ENCODE measurements around the gene DRC7.

Gene DRC7

GRCh38 chr16:57757883-57758282 lies 63.3 kb downstream of the DRC7 start:
- Histone ChIP-seq H3K4me1 (ENCODE audit: control insufficient read depth in 1 of 2, insufficient read depth in 2 of 2, low read length in 2 of 2) (peaks cover 0 to 6% of the 10 kb centered on the region in 2 donors), H3K9me3 (ENCODE audit: control insufficient read depth in 1 of 2, low read length in 2 of 2) (no peaks in the 10 kb centered on the region), H3K4me3 (ENCODE audit: low read depth in 1 of 2, low read length in 2 of 2) (no peak overlapping the region), H3K27me3 (ENCODE audit: low read depth, low read length) (no peaks in the 10 kb centered on the region), H3K27ac (ENCODE audit: low read length) (no peak overlapping the region), H3K36me3 (ENCODE audit: control insufficient read depth in 1 of 2, insufficient read depth in 2 of 2, low read length in 2 of 2) (peaks cover 0 to 36% of the 10 kb centered on the region in 2 donors)

DNA sequence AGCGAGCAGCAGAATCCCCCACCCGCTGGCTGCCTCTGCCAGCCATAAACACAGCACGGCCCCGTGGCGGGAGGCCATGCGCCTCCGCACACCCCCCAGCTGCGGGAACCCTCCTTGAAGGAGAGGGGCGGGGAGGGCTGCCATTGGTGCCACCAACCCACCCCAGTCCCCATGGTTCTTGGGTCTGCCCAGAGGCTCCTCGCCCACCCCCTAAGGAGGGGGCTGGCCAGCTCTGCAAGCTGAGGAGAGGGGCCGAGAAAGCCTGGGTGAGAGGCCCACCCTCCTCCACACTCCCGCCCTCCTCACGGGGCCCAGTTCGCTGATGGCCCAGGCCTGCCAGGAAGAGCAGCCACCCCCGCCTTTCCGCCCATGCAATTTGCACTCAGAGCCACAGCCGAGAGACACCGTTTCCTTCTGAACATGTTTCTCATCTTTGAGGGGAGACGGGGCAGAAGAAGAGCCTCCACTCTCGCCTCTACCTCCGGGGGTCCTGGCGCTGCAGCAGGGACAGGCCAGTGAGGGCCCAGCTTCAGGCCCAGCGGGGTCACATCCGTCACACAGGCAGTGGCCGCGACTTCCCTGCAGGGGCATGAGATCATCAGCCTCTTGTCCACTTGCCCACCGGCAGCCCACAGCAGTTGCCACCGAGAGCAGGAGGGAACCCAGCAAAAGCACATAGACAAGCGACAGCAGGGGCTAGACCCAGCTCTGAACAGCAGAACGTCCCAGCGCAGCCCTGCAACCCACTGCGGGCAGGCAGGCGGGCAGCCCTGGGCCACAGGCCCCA lies 63.9 kb downstream of the DRC7 start:
- peaks cover 0 to 6% of the 10 kb centered on the region in 2 donors for H3K4me1 ChIP-seq (ENCODE audit: control insufficient read depth in 1 of 2, insufficient read depth in 2 of 2, low read length in 2 of 2)
- H3K36me3 ChIP-seq (ENCODE audit: control insufficient read depth in 1 of 2, insufficient read depth in 2 of 2, low read length in 2 of 2) = peaks cover 0 to 30% of the 10 kb centered on the region in 2 donors
- H3K27me3 ChIP-seq (ENCODE audit: low read depth, low read length) = no peaks in the 10 kb centered on the region
- no peak overlapping the region for H3K27ac ChIP-seq (ENCODE audit: low read length)
- H3K4me3 ChIP-seq (ENCODE audit: low read depth in 1 of 2, low read length in 2 of 2) = no peak overlapping the region
- no peaks in the 10 kb centered on the region for H3K9me3 ChIP-seq (ENCODE audit: control insufficient read depth in 1 of 2, low read length in 2 of 2)

DNA sequence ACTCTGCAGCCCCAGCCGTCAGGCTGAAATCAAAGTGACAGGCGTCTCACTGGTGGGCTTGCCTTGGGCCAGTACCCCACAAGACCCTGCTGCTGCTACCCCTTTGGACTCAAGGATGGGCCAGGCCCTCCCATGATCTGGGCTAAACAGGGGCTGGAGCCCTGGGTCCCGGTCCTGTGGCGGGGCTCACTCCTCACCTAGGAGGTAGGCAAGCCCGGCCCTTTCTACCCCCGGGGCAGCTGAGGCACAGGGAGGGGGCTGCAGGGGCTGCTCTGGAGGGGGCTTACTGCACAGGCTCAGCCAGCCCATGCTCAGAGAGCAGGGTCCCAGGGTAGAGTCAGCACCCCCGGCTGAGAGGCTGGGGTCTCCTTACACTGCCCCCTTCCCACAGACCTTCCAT lies 64.5 kb downstream of the DRC7 start:
- Histone ChIP-seq H3K36me3 (ENCODE audit: control insufficient read depth in 1 of 2, insufficient read depth in 2 of 2, low read length in 2 of 2) (peaks cover 0 to 29% of the 10 kb centered on the region in 2 donors), H3K4me1 (ENCODE audit: control insufficient read depth in 1 of 2, insufficient read depth in 2 of 2, low read length in 2 of 2) (peaks cover 0 to 6% of the 10 kb centered on the region in 2 donors), H3K27me3 (ENCODE audit: low read depth, low read length) (no peaks in the 10 kb centered on the region), H3K27ac (ENCODE audit: low read length) (no peak overlapping the region), H3K9me3 (ENCODE audit: control insufficient read depth in 1 of 2, low read length in 2 of 2) (no peaks in the 10 kb centered on the region), H3K4me3 (ENCODE audit: low read depth in 1 of 2, low read length in 2 of 2) (no peak overlapping the region)

DNA sequence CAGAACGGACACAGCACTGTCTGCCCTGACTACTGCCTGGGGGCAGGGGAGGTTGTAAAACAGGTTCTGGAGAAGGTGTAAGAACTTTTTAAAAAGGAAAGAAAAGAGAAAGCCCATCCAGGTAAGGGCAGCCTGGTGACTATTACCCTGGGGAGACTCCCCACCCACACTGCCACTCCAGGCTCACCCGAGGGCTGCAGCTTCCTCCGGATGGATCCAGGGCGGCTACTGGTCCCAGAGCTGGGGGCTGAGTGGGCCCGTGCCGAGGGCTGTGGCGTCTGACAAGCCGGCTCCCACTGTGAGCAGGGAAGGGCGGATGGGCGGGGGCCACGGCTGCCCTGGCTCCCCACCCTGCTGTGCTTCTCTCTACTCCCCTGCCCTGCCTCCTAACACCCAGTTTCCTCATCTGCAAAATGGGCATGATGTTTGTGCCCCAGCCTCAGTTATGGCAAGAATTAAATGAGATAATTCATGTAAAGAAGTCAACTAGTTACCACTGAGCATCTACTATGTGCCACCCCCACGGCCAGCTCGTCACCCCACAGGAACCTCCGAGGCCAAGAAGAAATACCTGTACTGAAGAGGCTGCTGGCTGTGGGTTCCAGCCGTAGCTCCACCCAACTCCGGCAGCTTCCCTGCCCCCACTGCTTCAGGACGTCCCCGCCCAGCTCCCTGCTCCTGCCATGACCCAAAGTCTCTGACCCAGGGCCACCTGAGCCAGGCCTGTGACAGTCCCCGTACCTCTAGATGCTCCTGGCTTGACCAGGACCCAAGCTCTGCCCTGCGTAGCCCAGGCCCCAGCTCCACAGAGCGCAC lies 65.1 kb downstream of the DRC7 start:
- Histone ChIP-seq H3K36me3 (ENCODE audit: control insufficient read depth in 1 of 2, insufficient read depth in 2 of 2, low read length in 2 of 2) (peaks cover 0 to 28% of the 10 kb centered on the region in 2 donors), H3K27ac (ENCODE audit: low read length) (no peak overlapping the region)

DNA sequence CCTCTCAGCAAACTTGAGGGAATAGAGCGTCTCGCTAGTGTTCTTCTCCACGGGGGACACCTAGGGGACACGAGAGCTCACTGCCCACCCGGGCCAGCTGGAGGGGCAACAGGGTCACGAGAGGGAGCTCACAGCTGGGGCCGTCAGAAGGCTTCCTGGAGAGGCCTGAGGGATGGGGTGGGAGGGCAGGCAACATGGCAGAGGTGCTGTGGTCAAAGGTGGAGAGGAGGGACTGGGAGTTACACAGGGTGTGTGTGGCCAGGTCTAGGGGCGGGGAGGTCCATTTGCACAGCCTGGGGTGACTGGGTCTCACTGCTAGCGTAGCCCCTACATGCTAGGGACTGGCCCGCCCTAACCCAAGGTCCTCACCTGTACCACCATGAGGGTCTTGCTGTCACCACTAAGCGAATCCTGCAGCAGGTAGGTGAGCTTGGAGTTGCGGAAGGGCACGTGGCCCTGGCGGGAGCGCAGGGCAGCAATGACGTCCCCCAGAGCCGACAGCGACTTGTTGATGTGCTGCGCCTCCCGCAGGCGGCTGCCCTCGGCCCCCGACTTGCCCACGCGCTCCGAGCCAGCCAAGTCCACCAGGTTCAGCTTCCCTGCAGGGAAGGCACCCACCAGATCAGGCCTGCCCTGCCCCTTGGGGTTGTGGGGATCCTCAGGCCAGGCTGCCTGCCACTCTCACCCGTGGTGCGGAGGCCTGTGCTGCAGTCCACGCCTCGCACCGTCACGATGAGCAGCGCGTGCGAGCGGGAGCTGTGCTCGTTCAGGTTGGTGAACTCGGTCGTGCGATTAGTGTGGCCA lies 66.0 kb downstream of the DRC7 start:
- no peak overlapping the region for H3K27ac ChIP-seq (ENCODE audit: low read length)
- H3K36me3 ChIP-seq (ENCODE audit: control insufficient read depth in 1 of 2, insufficient read depth in 2 of 2, low read length in 2 of 2) = peaks cover 0 to 26% of the 10 kb centered on the region in 2 donors
- peaks cover 0 to 6% of the 10 kb centered on the region in 2 donors for H3K4me1 ChIP-seq (ENCODE audit: control insufficient read depth in 1 of 2, insufficient read depth in 2 of 2, low read length in 2 of 2)
- no peaks in the 10 kb centered on the region for H3K27me3 ChIP-seq (ENCODE audit: low read depth, low read length)
- no peak overlapping the region for H3K4me3 ChIP-seq (ENCODE audit: low read depth in 1 of 2, low read length in 2 of 2)
- H3K9me3 ChIP-seq (ENCODE audit: control insufficient read depth in 1 of 2, low read length in 2 of 2) = no peaks in the 10 kb centered on the region

More for the DNA sequence above, 65.1 kb downstream of the DRC7 start:
- no peaks in the 10 kb centered on the region for H3K9me3 ChIP-seq (ENCODE audit: control insufficient read depth in 1 of 2, low read length in 2 of 2)
- peaks cover 0 to 6% of the 10 kb centered on the region in 2 donors for H3K4me1 ChIP-seq (ENCODE audit: control insufficient read depth in 1 of 2, insufficient read depth in 2 of 2, low read length in 2 of 2)
- H3K27me3 ChIP-seq (ENCODE audit: low read depth, low read length) = no peaks in the 10 kb centered on the region
- H3K4me3 ChIP-seq (ENCODE audit: low read depth in 1 of 2, low read length in 2 of 2) = no peak overlapping the region

DNA sequence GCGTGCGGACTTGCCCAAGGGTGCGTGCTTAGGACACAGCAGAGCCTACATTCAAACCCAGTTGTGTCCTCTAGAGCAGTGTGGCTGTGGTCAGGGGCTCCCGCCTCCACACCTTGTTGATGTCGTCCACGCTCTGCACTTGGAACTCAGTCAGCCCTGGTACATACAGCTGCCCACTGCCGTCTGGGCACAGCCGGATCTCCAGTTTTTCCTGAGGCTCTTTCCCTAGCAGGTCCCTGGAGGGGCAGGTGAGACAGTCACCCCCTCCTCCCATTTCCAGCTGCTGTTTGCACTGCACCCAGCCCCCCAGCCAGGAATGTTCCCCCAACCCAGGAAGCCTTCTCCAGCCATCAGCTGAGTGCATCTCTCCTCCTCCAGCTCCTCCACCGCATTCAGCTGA lies 66.7 kb downstream of the DRC7 start:
- peaks cover 0 to 30% of the 10 kb centered on the region in 2 donors for H3K36me3 ChIP-seq (ENCODE audit: control insufficient read depth in 1 of 2, insufficient read depth in 2 of 2, low read length in 2 of 2)

DNA sequence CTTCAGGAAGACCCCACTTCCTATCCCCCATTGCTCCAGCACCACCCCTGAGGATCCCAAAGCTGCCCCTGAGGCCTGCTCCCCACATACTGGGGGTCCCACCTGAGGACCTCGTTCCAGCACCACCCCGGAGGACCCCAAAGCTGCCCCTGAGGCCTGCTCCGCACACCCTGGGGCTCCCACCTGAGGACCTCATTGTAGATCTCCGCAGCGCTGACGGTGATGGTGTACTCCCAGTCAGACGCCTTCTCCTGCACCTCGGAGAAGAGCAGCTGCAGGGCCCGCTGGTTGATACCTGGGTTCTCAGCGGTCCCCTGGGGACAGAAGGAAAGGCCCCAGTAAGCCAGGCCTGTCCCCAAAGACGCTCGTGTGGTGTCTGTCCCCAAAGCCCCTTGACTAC lies 67.4 kb downstream of the DRC7 start:
- no peak overlapping the region for H3K4me3 ChIP-seq (ENCODE audit: low read depth in 1 of 2, low read length in 2 of 2)
- H3K27me3 ChIP-seq (ENCODE audit: low read depth, low read length) = no peaks in the 10 kb centered on the region
- H3K36me3 ChIP-seq (ENCODE audit: control insufficient read depth in 1 of 2, insufficient read depth in 2 of 2, low read length in 2 of 2) = peaks cover 0 to 37% of the 10 kb centered on the region in 2 donors

More for the DNA sequence above, 66.7 kb downstream of the DRC7 start:
- no peaks in the 10 kb centered on the region for H3K9me3 ChIP-seq (ENCODE audit: control insufficient read depth in 1 of 2, low read length in 2 of 2)
- H3K4me3 ChIP-seq (ENCODE audit: low read depth in 1 of 2, low read length in 2 of 2) = no peak overlapping the region
- H3K27me3 ChIP-seq (ENCODE audit: low read depth, low read length) = no peaks in the 10 kb centered on the region
- peaks cover 0 to 6% of the 10 kb centered on the region in 2 donors for H3K4me1 ChIP-seq (ENCODE audit: control insufficient read depth in 1 of 2, insufficient read depth in 2 of 2, low read length in 2 of 2)
- no peak overlapping the region for H3K27ac ChIP-seq (ENCODE audit: low read length)

GRCh38 chr16:57762365-57763040 lies 67.9 kb downstream of the DRC7 start:
- no peaks in the 10 kb centered on the region for H3K27me3 ChIP-seq (ENCODE audit: low read depth, low read length)
- peaks cover 0 to 42% of the 10 kb centered on the region in 2 donors for H3K36me3 ChIP-seq (ENCODE audit: control insufficient read depth in 1 of 2, insufficient read depth in 2 of 2, low read length in 2 of 2)
- no peak overlapping the region for H3K27ac ChIP-seq (ENCODE audit: low read length)
- no peaks in the 10 kb centered on the region for H3K9me3 ChIP-seq (ENCODE audit: control insufficient read depth in 1 of 2, low read length in 2 of 2)
- H3K4me1 ChIP-seq (ENCODE audit: control insufficient read depth in 1 of 2, insufficient read depth in 2 of 2, low read length in 2 of 2) = peaks cover 0 to 1% of the 10 kb centered on the region in 2 donors
- H3K4me3 ChIP-seq (ENCODE audit: low read depth in 1 of 2, low read length in 2 of 2) = no peak overlapping the region

More for the DNA sequence above, 67.4 kb downstream of the DRC7 start:
- Histone ChIP-seq H3K9me3 (ENCODE audit: control insufficient read depth in 1 of 2, low read length in 2 of 2) (no peaks in the 10 kb centered on the region), H3K4me1 (ENCODE audit: control insufficient read depth in 1 of 2, insufficient read depth in 2 of 2, low read length in 2 of 2) (peaks cover 0 to 6% of the 10 kb centered on the region in 2 donors), H3K27ac (ENCODE audit: low read length) (no peak overlapping the region)

DNA sequence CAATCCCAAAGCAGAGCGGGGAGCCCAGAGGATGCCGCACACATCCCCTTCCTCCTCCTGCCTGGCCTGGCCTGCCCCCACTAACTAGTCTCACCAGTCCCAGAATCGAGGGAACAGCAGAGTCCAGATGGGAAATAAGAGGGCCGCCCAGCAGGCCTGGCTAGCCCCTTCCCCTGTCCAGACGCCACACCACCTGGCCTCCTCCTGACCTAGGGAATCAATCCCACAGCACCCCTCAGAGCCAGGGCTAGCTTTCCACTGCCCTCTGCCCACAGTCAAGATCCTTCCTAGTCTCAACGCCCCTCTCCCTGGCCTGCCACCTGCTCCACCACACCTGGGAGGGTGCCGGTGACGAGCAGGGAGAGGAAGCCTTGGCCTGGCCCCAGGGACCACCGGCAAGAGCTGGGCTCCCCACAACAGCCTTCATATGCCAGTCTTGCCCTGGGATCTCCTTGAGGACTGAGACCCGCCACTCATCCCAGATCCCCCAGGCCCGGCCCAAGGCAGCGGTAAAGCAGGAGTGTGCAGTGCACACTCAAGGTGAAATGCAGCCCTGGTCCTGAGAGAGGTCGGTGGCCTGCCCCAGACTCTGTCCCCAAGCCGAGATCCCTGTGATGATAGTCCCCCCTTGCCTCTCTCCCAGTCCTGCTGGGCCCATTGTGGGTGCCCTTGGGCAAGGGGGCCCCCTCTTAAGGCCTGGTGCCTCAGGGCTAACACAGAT lies 68.8 kb downstream of the DRC7 start:
- no peaks in the 10 kb centered on the region for H3K27me3 ChIP-seq (ENCODE audit: low read depth, low read length)
- peaks cover under 1 to 43% of the 10 kb centered on the region in 2 donors for H3K36me3 ChIP-seq (ENCODE audit: control insufficient read depth in 1 of 2, insufficient read depth in 2 of 2, low read length in 2 of 2)
- no peak overlapping the region for H3K4me3 ChIP-seq (ENCODE audit: low read depth in 1 of 2, low read length in 2 of 2)
- no peaks in the 10 kb centered on the region for H3K9me3 ChIP-seq (ENCODE audit: control insufficient read depth in 1 of 2, low read length in 2 of 2)
- no peaks in the 10 kb centered on the region for H3K4me1 ChIP-seq (ENCODE audit: control insufficient read depth in 1 of 2, insufficient read depth in 2 of 2, low read length in 2 of 2)
- no peak overlapping the region for H3K27ac ChIP-seq (ENCODE audit: low read length)

DNA sequence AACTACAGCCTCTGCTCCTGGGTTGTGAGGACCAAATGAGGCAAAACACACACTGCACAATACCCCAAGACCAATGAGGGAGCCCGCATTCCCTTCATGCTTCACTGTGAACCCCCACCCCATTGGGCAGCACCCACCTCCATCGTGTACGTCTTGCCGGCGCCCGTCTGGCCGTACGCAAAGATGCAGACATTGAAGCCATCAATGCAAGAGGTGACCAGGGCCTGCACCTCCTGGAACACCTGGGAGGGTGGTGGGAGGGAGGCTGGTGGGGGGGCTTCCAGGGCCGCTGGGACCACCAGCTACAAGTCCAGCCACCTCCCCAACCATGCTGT lies 69.4 kb downstream of the DRC7 start:
- no peaks in the 10 kb centered on the region for H3K4me1 ChIP-seq (ENCODE audit: control insufficient read depth in 1 of 2, insufficient read depth in 2 of 2, low read length in 2 of 2)
- peaks cover 3 to 43% of the 10 kb centered on the region in 2 donors for H3K36me3 ChIP-seq (ENCODE audit: control insufficient read depth in 1 of 2, insufficient read depth in 2 of 2, low read length in 2 of 2)
- H3K4me3 ChIP-seq (ENCODE audit: low read depth in 1 of 2, low read length in 2 of 2) = no peak overlapping the region
- no peak overlapping the region for H3K27ac ChIP-seq (ENCODE audit: low read length)
- no peaks in the 10 kb centered on the region for H3K9me3 ChIP-seq (ENCODE audit: control insufficient read depth in 1 of 2, low read length in 2 of 2)
- no peaks in the 10 kb centered on the region for H3K27me3 ChIP-seq (ENCODE audit: low read depth, low read length)
